OCI-LY7 (cell line): ENCODE data around the gene PPP1R9B. TPM values are rescaled to one million over a fixed set of nuclear protein-coding genes. Genes with fewer than 3 reads are reported as not detected.

Experiments
- BruUV-seq: library from RNA; stranded (reverse); fragments of 400-500 nt; replicated peaks from 2 replicates; lab custom pipeline; 2021; lab: Mats Ljungman, UMichigan
- CTCF ChIA-PET: fragments of 300-600 bp; sonication (Branson Sonifier 250); formaldehyde crosslinking; loops from one replicate; lab custom pipeline; 2022; ENCODE audit warnings: antibody characterized with exemption; ENCODE audit not compliant: unreplicated experiment; lab: Charles Lee
- POLR2A ChIA-PET: fragments of 300-600 bp; sonication (Branson Sonifier 250); formaldehyde crosslinking; loops from one replicate; lab custom pipeline; 2022; ENCODE audit warnings: antibody characterized with exemption; lab: Charles Lee
- DNase-seq: peaks from one replicate; pipeline ENCODE4 v3.0.0-alpha.2; 2015; ENCODE audit warnings: low spot score
- H2AFZ ChIP-seq: fragments of 200-600 bp; sonication (generic), shearing (Covaris generic); 2 replicates; pipeline ENCODE4 v1.6.1; 2014; ENCODE audit warnings: mild to moderate bottlenecking, antibody characterized with exemption, low read length, moderate library complexity
- H3K27ac ChIP-seq: fragments of 200-600 bp; sonication (generic); 2 replicates; pipeline ENCODE4 v1.5.1; 2014; ENCODE audit warnings: mixed run types, low read depth, mild to moderate bottlenecking, moderate library complexity, low read length, inconsistent platforms; ENCODE audit not compliant: poor library complexity, severe bottlenecking
- H3K36me3 ChIP-seq: fragments of 200-600 bp; sonication (generic); 2 replicates; pipeline ENCODE4 v1.6.1; 2014; ENCODE audit warnings: mild to moderate bottlenecking, antibody characterized with exemption, low read length, moderate library complexity, mixed read lengths; ENCODE audit not compliant: insufficient read depth
- H3K4me1 ChIP-seq: fragments of 200-600 bp; sonication (generic); 2 replicates; pipeline ENCODE4 v1.5.1; 2014; ENCODE audit warnings: mild to moderate bottlenecking, low read length; ENCODE audit not compliant: insufficient read depth, poor library complexity, severe bottlenecking
- H3K4me2 ChIP-seq: fragments of 200-600 bp; sonication (generic); 2 replicates; pipeline ENCODE4 v1.6.1; 2014; ENCODE audit warnings: mild to moderate bottlenecking, low read length
- H3K4me3 ChIP-seq: fragments of 200-600 bp; sonication (generic); 2 replicates; pipeline ENCODE4 v1.5.1; 2014; ENCODE audit warnings: mild to moderate bottlenecking, low read depth, low read length; ENCODE audit not compliant: poor library complexity, severe bottlenecking
- H3K79me2 ChIP-seq: fragments of 200-600 bp; sonication (generic); 2 replicates; pipeline ENCODE4 v1.6.1; 2016; ENCODE audit warnings: low read depth, mild to moderate bottlenecking, low read length, moderate library complexity, mixed read lengths; ENCODE audit not compliant: insufficient read depth
- H3K9me2 ChIP-seq: fragments of 200-600 bp; sonication (generic); 2 replicates; pipeline ENCODE4 v1.6.1; 2016; ENCODE audit warnings: mild to moderate bottlenecking, low read length, mixed read lengths; ENCODE audit not compliant: insufficient read depth
- H3K9me3 ChIP-seq: fragments of 200-600 bp; sonication (generic); 2 replicates; pipeline ENCODE4 v1.6.1; 2014; ENCODE audit warnings: mild to moderate bottlenecking, mixed run types, low read length, mixed read lengths
- H4K20me1 ChIP-seq: fragments of 200-600 bp; sonication (generic); 2 replicates; pipeline ENCODE4 v1.6.1; 2014; ENCODE audit warnings: mild to moderate bottlenecking, antibody characterized with exemption, low read length, moderate library complexity, mixed read lengths; ENCODE audit not compliant: insufficient read depth
- CTCF ChIP-seq: fragments of 200-600 bp; sonication (generic); conservative IDR thresholded peaks from 2 replicates; pipeline ENCODE4 v1.5.1; 2014; ENCODE audit warnings: mild to moderate bottlenecking, antibody characterized with exemption, low read length, moderate library complexity, mixed read lengths
- EZH2phosphoT487 ChIP-seq: fragments of 200-600 bp; sonication (generic); IDR thresholded peaks from 2 replicates; pipeline ENCODE4 v1.6.1; 2018; ENCODE audit warnings: low read depth, borderline replicate concordance, mild to moderate bottlenecking, mixed run types, antibody characterized with exemption, low read length, moderate library complexity, mixed read lengths
- intact Hi-C: fragments of 100-400 bp; cut with micrococcal nuclease; formaldehyde crosslinking; loops from one replicate; pipeline ENCODE4 v1.10.0; 2022; ENCODE audit not compliant: unreplicated experiment
- total RNA-seq, 2 experiments: library from RNA; depleted of rRNA in 1 of 2; stranded (reverse); fragments of >200 nt in 1 of 2; shearing (Covaris generic) in 1 of 2; gene quantifications; 2 replicates each; pipeline ENCODE4 v1.2.3, GENCODE V29; 2014 to 2022

Gene PPP1R9B
- total RNA-seq, 2 experiments from 2014 or later = 45.3 to 87.0 TPM

DNA sequence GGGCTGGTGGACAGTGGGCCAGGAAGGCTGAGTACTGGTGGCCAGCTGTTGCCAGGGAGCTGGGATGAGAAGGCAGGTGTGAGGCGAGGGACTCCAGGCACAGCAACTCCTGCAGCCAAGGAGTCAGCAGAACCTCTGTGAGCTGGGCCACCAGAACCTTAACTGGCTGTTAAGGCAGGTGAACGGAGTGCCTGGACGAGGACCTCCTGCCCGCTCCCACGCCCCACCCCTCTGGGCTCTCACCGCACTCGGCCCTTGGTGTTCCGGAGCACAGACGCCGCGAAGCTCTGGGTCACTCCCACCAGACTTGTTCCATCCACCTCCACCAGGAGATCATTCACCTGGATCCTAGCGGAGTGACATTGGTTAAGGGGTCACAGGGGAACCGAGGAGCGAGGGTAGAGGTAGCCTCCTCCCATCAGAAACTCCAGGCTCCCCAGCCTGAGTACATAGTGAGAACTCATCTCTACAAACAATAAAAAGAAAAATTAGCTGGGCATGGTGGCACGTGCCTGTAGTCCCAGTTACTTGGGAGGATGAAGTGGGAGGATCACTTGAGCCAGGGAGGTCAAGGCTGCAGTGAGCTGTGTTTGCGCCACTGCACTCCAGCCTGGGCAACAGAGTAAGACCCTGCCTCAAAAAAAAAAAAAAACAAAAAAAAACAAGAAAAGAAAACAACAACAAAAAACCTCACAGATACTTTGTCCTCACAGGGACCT is 9.3 kb downstream of the PPP1R9B start:
- Histone ChIP-seq H3K9me3 (no peaks in the 10 kb centered on the region), H3K4me3 (no peak overlapping the region), H3K27ac (no peak overlapping the region), H2AFZ (no peak overlapping the region), H4K20me1 (peaks cover 4% of the 10 kb centered on the region; the same call in 1 of the 2 replicates), H3K9me2 (no peaks in the 10 kb centered on the region), H3K79me2 (peaks cover 13% of the 10 kb centered on the region), H3K4me2 (no peak overlapping the region), H3K4me1 (peaks cover 34% of the 10 kb centered on the region), H3K36me3 (peaks cover 99% of the 10 kb centered on the region)
- intact Hi-C loops = no loop called here
- no peak for DNase-seq
- TF ChIP-seq CTCF (no peak), EZH2phosphoT487 (no peak)
- CTCF ChIA-PET = no interaction called here
- POLR2A ChIA-PET = interaction anchor here (0.6 to 0.7 kb wide), 2 partner anchors 26 to 48 kb away, joined by 3 read pairs; no protein-coding TSS in a partner anchor
- BruUV-seq = no TSS peak

- ChIA-PET CTCF (no interaction called here), POLR2A (no interaction called here)
- intact Hi-C loops = loop anchor here (1.0 kb wide), 1 partner anchor 21 kb away; no protein-coding TSS in a partner anchor
- BruUV-seq = no TSS peak
- DNase-seq = peak; percentile 63
- H3K27ac ChIP-seq = no peak overlapping the region
- no peak for TF ChIP-seq EZH2phosphoT487
- TF ChIP-seq CTCF = peak; percentile 87
- no peaks in the 10 kb centered on the region for H3K9me2 ChIP-seq
- H3K79me2 ChIP-seq = peaks cover 3% of the 10 kb centered on the region; the same call in 1 of the 2 replicates
- peaks cover 99% of the 10 kb centered on the region for H3K36me3 ChIP-seq
- no peak overlapping the region for H3K4me2 ChIP-seq
- H4K20me1 ChIP-seq = no peaks in the 10 kb centered on the region
- H3K9me3 ChIP-seq = no peaks in the 10 kb centered on the region
- peaks cover 24% of the 10 kb centered on the region for H3K4me1 ChIP-seq
- no peak overlapping the region for H3K4me3 ChIP-seq
- H2AFZ ChIP-seq = no peak overlapping the region
Observed at GRCh38 chr17:50139950-50140885, 10.3 kb downstream of the PPP1R9B start.
